Measurements from ENCODE around the gene SYNE1. TPM values are rescaled to one million over a fixed set of nuclear protein-coding genes. Genes with fewer than 3 reads are reported as not detected.

SYNE1 gene
- total and polyA plus RNA-seq, 2 of the 8 experiments (the other 6 are each of a cell fraction or from before 2014, with no cell fraction given), result 2.8 to 5.5 TPM

DNA sequence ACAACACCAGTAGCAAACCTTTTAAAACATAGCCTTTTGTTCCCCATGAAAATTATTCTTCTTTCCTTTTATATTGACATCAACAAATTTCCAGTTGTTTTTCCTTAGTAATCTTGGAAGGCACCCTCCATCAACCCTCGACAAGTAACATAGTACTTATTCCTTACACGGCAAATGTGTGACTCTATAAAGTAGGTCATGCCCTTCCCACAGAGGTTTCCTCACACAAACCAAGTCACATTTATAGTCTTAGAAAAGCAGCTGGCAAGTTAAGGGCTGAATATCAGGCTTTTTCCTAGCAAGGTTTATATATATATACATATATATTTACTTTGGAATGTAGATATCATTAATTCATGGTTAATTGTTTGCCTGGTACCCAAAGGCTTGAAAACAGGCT, 371.5 kb downstream of the SYNE1 start (continued):
- TF ChIP-seq, protein P1, sequence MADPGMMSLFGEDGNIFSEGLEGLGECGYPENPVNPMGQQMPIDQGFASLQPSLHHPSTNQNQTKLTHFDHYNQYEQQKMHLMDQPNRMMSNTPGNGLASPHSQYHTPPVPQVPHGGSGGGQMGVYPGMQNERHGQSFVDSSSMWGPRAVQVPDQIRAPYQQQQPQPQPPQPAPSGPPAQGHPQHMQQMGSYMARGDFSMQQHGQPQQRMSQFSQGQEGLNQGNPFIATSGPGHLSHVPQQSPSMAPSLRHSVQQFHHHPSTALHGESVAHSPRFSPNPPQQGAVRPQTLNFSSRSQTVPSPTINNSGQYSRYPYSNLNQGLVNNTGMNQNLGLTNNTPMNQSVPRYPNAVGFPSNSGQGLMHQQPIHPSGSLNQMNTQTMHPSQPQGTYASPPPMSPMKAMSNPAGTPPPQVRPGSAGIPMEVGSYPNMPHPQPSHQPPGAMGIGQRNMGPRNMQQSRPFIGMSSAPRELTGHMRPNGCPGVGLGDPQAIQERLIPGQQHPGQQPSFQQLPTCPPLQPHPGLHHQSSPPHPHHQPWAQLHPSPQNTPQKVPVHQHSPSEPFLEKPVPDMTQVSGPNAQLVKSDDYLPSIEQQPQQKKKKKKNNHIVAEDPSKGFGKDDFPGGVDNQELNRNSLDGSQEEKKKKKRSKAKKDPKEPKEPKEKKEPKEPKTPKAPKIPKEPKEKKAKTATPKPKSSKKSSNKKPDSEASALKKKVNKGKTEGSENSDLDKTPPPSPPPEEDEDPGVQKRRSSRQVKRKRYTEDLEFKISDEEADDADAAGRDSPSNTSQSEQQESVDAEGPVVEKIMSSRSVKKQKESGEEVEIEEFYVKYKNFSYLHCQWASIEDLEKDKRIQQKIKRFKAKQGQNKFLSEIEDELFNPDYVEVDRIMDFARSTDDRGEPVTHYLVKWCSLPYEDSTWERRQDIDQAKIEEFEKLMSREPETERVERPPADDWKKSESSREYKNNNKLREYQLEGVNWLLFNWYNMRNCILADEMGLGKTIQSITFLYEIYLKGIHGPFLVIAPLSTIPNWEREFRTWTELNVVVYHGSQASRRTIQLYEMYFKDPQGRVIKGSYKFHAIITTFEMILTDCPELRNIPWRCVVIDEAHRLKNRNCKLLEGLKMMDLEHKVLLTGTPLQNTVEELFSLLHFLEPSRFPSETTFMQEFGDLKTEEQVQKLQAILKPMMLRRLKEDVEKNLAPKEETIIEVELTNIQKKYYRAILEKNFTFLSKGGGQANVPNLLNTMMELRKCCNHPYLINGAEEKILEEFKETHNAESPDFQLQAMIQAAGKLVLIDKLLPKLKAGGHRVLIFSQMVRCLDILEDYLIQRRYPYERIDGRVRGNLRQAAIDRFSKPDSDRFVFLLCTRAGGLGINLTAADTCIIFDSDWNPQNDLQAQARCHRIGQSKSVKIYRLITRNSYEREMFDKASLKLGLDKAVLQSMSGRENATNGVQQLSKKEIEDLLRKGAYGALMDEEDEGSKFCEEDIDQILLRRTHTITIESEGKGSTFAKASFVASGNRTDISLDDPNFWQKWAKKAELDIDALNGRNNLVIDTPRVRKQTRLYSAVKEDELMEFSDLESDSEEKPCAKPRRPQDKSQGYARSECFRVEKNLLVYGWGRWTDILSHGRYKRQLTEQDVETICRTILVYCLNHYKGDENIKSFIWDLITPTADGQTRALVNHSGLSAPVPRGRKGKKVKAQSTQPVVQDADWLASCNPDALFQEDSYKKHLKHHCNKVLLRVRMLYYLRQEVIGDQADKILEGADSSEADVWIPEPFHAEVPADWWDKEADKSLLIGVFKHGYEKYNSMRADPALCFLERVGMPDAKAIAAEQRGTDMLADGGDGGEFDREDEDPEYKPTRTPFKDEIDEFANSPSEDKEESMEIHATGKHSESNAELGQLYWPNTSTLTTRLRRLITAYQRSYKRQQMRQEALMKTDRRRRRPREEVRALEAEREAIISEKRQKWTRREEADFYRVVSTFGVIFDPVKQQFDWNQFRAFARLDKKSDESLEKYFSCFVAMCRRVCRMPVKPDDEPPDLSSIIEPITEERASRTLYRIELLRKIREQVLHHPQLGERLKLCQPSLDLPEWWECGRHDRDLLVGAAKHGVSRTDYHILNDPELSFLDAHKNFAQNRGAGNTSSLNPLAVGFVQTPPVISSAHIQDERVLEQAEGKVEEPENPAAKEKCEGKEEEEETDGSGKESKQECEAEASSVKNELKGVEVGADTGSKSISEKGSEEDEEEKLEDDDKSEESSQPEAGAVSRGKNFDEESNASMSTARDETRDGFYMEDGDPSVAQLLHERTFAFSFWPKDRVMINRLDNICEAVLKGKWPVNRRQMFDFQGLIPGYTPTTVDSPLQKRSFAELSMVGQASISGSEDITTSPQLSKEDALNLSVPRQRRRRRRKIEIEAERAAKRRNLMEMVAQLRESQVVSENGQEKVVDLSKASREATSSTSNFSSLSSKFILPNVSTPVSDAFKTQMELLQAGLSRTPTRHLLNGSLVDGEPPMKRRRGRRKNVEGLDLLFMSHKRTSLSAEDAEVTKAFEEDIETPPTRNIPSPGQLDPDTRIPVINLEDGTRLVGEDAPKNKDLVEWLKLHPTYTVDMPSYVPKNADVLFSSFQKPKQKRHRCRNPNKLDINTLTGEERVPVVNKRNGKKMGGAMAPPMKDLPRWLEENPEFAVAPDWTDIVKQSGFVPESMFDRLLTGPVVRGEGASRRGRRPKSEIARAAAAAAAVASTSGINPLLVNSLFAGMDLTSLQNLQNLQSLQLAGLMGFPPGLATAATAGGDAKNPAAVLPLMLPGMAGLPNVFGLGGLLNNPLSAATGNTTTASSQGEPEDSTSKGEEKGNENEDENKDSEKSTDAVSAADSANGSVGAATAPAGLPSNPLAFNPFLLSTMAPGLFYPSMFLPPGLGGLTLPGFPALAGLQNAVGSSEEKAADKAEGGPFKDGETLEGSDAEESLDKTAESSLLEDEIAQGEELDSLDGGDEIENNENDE (IDR thresholded peaks at IDR 0.05; ENCODE audit: insufficient replicate concordance, low read length), result no peak
- TF ChIP-seq NRF1 (IDR thresholded peaks at IDR 0.05; ENCODE audit: low read depth, low read length), result no peak
- TF ChIP-seq, protein P2, sequence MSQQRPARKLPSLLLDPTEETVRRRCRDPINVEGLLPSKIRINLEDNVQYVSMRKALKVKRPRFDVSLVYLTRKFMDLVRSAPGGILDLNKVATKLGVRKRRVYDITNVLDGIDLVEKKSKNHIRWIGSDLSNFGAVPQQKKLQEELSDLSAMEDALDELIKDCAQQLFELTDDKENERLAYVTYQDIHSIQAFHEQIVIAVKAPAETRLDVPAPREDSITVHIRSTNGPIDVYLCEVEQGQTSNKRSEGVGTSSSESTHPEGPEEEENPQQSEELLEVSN (IDR thresholded peaks at IDR 0.05), result no peak
- no peak for TF ChIP-seq EZH2 (IDR thresholded peaks at IDR 0.05; ENCODE audit: low read depth, low read length, severe bottlenecking)
- no peak for TF ChIP-seq CREB1 (IDR thresholded peaks at IDR 0.05)
- TF ChIP-seq SRF (IDR thresholded peaks at IDR 0.05; ENCODE audit: low read depth, low read length), result no peak
- TF ChIP-seq TAF1 (IDR thresholded peaks at IDR 0.05; ENCODE audit: low read depth, low read length), result no peak
- TF ChIP-seq, protein P3, sequence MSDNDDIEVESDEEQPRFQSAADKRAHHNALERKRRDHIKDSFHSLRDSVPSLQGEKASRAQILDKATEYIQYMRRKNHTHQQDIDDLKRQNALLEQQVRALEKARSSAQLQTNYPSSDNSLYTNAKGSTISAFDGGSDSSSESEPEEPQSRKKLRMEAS (IDR thresholded peaks at IDR 0.05), result no peak
- no peak for TF ChIP-seq CHD2 (IDR thresholded peaks at IDR 0.05; ENCODE audit: low read length)

All from H1 (cell line).